GM12873 (cell line): ENCODE measurements around the gene PRSS27.

Experiments
- CTCF ChIP-seq: IDR thresholded peaks from 2 replicates; pipeline ENCODE4 v1.5.1; 2012; ENCODE audit warnings: low read depth, mild to moderate bottlenecking, moderate library complexity, low read length, control low read depth; ENCODE audit not compliant: insufficient read depth; ENCODE audit errors: missing control alignments

PRSS27 gene

DNA sequence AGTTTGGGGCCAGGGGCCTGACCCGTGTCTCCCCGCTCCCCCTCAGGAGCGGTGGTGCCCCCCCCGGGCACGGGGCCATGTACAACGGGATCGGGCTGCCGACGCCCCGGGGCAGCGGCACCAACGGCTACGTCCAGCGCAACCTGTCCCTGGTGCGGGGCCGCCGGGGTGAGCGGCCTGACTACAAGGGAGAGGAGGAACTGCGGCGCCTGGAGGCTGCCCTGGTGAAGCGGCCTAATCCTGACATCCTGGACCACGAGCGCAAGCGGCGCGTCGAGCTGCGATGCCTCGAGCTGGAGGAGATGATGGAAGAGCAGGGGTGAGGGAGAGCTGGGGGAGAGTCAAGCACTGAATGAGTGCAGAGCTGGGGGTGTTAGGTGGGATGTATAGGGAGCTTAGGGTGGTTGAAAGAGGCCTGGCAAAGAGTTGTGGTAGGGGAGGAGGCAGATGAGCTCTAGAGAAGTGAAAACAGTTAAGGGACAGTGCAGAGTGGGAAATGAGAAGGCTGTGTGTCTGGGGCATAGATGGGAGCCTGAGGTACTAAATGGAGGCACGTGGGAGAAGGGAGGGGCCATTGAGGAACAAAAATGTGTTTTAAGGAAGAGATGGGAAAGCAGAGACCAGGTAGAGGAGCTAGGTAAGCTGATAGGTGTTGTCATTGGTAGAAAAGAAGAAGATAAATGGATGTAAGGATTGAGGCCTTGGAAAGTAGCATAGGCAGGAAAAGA, 36.4 kb upstream of the PRSS27 start:
- no peak for TF ChIP-seq CTCF

DNA sequence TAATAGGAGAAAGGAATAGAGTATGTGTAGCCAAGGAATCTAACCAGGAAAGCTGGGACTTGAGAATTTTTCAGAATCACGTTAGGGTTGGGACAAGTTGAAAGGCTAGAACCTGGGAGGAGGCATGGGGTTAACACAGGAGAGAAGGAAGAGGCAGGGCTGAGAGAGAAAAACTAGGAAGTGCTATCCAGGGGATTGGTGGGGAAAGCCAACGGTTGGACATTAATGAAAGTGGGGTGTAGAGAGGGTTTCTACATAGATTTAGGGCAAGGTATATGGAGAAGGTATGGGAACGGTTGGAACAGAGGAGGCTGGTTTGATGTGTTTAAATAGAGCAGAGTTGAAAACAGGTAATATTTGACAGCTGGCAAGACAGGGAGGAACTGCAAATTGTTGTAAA, 35.1 kb upstream of the PRSS27 start:
- TF ChIP-seq CTCF, result no peak

- no peak for TF ChIP-seq CTCF
These were observed 33.7 kb upstream of the PRSS27 start for GRCh38 chr16:2753733-2754020.

- no peak for TF ChIP-seq CTCF
These were observed 33.1 kb upstream of the PRSS27 start for GRCh38 chr16:2752850-2753732.

DNA sequence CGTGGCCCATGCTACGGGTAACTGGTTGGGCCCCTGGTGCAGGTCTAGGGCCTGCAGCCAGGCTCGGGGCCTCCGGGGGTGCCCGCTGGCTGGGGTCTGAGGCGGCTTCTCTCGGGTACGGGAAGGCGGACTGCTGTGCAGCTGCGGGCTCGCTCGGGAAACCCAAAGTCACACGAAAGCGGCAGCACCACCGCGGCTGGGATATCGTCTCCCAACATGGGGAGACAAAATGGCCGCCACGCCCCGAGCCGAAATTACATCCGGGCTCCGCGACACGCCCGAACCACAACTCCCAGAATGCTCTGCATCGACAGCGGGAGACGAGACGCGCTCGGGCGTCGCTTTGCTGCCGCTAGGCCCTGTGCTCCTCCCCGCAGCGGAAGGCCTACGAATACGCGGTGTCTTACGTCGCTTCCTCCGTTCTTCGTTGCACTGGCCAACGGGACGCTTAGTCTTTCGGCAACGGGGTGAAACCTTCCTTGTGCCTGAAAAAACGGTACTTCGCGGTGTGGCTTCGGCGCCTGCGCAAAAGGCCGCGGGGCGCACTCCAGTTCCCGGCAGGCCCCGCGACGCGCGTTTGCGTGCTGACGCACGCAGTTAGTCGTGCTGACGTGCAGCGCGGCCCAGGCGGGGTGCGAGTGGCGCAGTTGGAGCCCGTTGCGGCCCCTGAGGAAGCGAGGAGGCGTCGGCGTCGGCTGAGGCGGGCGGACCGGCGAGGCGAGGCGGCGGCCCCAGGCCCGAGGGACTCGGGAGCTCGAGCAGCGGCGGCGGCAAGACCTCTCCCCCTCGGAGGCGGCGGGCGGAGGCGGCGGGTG, 32.2 kb upstream of the PRSS27 start, which contains the start of gene SRRM2:
SRRM2 (plus strand) TSS at position 604 of the 815 bp plus-strand sequence. CDS start 3,727 bp downstream, outside the sequence.
- no peak for TF ChIP-seq CTCF

GRCh38 chr16:2751577-2752034, 31.6 kb upstream of the PRSS27 start:
- no peak for TF ChIP-seq CTCF

GRCh38 chr16:2749936-2750335, 29.9 kb upstream of the PRSS27 start:
- TF ChIP-seq CTCF, result no peak
